HPDE6-E6E7 (cell line): ENCODE results near the gene CEP68.
A peak's percentile ranks its signal among the peaks of the same experiment; 100 is the strongest.

Experiments used
- DNase-seq: peaks from one replicate; pipeline ENCODE4 v3.0.0; 2011; ENCODE audit warnings: missing footprints; ENCODE audit errors: extremely low spot score

CEP68 gene

DNA sequence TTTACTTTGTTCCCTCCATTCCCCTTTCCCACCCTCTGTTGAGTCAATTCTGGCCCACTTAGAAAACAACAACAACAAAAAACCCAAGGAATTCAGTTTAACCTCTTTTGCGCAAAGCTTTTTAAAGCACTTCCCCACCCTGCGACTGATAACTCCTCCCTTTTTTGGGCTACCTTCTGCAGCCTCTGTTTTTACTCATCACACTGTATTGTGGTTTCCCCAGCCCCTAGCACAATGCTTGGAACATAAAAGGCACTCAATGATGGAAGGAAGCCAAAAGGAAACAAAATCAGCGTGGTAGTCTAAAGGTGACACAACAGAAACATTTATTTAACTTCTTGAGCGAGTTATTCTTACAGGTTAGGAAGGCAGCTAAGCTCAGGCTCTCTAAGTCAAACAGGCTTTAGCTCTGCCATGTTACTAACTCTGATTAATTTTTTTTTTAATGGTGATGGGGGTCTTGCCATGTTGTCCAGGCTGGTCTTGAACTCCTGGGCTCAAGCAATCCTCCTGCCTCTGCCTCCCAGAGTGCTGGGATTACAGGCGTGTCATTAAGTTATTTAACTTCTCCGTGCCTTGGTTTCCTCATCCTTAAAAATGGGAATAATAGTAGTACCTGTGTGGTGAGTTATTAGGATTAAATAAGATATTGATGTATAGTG, 1.3 kb downstream of the CEP68 start:
- DNase-seq = peak; percentile 37

DNA sequence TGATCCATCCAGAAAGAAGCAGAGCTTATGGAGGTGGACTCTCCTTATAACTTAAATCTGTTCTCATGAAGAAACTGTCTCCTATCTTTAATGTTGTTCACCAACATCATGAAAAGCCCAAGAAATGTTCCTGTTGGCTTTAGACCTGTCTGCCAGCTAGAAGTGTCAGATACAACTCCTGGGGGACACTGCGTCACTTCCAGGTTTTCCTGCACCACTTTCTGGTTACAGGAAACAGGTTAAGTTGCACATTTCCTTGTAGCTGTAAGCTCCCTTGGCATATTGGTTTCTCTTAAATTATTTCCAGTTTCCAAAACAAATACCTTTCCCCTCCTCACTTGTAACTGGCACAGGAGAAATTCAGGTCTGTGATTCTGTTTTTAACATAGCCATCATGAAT, 2.9 kb downstream of the CEP68 start:
- no peak for DNase-seq

DNA sequence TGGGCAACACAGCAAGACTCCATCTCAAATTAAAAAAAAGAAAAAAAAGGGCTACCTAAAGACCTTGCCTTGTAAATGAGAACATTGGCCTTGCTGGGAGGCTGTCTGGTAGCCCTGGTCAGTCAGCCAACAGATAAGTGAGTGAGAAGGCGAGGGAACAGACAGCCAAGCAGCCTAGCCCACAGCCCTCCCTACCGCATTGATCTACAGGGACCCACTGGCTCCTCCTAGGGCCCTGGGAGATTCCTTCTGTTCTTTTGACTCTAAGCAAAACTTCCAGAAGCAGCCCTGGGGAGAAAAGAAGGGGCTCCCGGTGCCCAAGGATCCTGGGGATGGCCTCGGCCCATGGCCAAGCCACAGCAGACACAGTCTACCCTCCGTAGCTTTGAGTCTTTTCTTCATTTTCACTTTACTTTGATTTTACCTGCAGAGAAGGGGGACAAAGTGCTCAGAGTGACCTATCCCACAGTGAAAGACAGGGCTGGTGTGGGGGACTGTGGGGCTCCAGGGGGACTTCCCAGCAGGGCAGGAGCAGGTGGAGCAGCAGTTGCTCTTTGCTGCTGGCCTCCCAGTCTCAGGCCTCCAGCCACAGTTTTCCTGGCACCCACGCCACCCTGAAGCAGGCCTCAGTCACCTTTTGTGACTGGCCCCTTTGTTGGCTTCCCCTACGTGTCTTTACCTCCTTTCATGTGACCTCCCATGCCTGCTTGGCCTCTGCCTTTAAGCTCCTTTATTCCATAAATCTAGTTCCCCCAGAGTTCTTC, 5.1 kb downstream of the CEP68 start:
- DNase-seq = no peak

DNA sequence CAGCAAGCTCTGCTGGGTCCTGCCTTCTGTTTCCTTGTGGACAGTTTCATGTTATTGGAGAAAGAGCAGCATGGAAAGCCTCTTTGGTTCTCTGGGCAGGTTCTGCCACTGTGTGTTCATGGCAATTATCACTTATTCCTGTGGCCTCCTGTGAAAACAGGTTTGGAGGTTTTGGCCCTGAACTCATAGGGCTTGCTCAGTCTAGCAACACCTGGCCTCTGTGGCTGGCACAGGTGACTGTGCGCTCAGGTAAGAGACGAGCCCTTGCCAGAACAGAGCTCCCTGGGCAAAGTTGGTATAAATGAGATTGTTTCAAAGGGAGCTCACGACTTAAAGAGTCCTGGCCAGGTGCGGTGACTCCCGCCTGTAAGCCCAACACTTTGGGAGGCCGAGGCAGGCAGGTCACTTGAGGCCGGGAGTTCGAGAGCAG, 5.7 kb downstream of the CEP68 start:
- DNase-seq = no peak

DNA sequence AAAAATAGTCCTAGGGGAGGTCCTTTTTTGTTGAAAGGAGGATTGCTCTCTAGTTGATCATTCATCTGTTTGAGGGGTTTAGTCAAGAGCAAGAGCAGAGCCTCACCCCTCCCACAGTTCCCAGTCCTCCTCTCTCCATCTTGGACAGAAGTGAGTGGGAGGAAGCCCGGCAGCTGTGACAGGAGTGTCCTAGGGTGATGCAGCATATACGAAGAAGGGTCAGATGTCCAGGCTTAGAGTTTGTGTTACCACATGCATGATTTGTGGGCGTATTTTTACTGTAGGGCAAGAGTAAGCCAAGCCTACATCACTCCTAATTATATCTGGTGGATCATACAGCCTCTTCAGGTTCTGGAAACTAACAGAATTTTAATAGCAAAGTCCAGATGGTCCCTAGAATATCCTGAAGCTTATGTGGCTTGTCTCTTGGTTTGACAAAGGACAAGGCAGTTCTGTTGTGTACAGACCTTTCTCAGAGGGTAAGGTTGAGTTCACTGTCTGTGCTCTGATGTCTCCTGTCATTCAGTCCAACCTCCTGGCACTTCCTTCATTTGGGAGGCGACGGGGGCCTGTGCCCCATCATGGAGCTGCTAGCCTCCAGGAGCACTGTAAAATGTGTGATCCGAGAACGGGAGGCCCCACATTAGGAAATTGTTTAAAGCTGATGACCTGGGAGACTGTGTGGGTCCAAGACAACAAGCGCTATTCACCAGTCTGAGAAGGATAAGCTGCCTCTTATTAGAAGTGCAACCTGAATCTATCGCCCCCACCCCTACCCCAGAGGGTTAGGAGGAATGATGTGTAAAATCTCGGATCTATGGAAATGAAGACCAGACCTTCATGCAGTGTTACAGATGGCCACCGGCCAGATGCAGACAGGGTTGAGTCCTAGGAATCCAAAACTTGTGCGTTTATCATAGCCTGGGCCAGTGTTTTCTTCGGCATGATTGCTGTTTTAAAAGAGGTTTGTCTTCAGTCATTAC, 6.9 kb downstream of the CEP68 start:
- no peak for DNase-seq

DNA sequence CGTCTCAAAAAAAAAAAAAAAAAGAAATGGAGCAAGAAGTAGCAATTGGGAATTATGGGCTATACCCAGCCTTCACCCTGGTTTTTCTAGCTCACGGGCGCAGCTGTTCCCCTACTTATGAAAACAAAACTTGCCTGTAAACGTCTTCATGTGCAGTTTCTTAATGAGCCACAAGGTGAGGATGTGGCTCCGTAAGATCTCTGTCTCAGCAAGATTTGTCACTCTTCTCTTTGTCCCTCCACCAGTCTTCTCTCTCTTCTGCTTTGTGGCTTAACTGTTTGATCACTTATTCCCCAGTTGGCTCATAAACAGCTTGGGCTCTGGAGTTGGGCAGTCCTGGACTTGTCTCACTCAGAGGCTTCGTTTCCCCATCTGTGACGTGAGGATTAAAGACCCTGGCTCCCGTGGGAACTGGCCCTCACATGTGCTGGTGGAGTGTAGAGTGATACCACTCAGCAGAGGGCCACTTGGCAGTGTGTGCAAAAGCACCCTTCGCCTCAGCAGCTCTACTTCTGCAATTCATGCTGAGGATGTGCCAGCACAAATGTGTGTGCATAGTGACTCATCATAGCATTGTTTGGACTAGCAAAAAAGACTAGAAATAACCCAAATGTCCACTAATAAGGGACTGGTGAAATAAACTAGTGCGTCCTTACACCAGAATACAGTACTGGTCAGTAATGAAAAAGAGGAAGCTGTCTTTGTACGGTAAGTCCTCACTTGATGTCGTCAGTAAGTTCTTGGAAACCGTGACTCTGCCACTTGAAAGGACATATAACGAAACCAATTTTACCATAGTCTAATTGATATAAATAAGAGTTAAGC, 8.7 kb downstream of the CEP68 start:
- peak; percentile 38 for DNase-seq

DNA sequence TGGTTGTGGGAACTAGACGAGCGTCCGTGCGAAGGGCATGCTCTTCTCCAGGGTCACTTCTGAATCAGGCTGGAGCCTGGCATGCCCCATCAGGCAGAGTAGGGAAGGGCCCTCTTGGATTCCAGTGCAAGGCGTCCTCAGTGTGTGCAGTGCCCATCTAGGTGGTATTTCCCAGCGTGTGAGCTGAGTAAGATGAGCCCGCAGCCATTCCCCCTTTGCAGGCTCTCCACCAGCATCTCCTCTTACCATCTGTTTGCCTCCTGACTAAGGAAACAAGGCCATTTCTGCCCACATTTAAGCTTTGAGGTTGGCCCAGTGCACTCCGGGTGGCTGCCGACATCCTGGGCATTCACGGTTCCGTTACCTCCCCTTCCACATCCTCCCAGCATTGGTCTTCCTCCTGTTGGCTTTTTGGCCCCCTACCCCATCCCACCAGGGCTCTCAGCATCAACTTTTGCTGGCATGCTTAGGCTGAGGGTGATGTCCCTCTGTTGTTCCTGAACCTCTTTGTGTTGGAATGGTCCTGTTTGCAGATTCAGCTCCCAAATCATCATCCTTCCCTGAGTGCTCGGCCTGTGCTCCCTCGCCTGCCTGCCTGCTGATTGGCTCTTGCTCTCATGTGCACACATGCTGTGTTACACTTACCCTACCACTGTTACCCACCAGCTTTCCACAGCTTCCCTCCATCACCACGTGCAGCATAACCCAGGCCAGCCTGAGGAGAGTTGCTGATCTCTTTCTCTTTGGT, 11.8 kb downstream of the CEP68 start:
- DNase-seq = no peak

DNA sequence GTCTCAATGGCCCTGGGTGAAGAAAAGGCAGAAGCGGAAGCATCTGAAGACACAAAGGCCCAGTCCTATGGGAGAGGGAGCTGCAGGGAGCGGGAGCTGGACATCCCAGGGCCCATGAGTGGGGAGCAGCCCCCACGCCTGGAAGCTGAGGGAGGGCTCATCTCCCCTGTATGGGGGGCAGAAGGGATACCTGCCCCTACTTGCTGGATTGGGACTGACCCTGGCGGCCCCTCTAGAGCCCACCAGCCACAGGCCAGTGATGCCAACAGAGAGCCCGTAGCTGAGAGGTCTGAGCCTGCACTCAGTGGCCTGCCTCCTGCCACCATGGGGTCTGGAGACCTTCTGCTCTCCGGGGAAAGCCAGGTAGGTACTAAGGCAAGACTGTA, 13.2 kb downstream of the CEP68 start:
- DNase-seq = no peak

DNA sequence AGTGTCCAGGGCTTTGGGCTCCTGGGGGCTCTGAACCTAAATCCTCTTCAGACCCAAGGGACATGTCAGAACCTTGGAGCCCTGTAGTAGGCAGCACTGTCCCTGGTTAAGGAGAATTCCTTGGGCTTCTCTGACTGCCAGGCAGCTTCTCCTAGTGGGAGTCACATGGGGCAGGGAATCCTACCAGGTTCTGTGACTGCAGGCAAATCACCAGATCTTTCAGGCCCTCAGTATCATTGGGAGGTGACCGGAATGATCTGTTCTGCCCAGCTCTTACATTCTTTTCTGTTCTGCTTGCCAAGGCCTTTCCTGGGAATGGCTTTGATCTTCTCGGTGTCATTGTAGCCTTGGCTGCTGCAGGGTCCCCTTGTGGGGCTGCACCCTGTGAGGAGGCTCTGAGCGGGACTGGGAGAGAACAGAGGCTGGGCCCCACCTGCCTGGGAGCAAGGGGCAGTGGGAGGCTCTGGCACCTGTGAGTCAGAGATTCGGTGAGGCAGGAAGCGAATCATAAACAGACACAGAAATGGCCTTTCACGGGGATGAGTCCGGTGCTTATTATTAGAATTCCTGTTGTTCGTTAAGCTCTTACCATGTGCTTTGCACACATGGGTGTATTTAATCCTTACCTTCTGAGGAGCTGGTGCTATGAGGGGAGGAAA, 14.1 kb downstream of the CEP68 start:
- no peak for DNase-seq

DNA sequence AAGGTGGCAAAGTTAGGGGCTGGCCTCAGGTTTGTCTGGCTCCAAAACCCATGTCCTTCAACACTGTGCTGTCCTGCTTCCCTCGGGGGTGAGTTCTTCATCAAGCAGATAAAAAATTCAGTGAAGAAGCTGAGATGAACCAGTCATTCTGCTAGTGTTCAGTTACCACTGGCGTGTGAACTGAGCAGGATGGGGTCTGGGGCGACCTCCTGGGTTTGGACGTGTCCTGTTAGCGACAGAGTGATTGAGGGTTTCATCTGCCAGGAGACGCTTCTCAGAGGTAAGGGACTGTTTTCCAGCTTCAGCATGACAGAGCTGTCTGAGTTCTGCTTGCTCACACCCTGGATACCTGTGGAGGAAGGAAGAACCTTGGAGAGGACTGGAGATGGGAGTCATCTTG, 14.6 kb downstream of the CEP68 start:
- DNase-seq = no peak

DNA sequence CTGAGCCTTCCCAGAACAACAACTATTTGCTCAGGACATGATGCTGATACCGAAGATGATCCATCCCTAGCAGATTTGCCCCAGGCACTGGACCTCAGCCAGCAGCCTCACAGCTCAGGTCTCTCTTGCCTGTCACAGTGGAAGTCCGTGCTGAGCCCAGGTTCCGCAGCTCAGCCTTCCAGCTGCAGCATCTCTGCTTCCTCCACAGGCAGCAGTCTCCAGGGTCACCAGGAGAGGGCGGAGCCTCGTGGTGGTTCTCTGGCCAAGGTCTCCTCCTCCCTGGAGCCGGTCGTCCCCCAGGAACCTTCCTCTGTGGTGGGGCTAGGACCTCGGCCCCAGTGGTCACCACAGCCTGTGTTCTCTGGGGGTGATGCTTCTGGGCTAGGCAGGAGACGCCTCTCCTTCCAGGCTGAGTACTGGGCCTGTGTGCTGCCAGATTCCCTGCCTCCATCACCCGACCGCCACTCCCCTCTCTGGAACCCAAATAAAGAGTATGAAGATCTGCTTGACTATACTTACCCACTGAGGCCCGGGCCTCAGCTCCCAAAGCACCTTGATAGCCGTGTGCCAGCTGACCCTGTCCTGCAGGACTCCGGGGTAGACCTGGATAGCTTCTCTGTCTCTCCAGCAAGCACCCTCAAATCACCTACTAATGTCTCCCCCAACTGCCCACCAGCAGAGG, 15.4 kb downstream of the CEP68 start:
- no peak for DNase-seq

DNA sequence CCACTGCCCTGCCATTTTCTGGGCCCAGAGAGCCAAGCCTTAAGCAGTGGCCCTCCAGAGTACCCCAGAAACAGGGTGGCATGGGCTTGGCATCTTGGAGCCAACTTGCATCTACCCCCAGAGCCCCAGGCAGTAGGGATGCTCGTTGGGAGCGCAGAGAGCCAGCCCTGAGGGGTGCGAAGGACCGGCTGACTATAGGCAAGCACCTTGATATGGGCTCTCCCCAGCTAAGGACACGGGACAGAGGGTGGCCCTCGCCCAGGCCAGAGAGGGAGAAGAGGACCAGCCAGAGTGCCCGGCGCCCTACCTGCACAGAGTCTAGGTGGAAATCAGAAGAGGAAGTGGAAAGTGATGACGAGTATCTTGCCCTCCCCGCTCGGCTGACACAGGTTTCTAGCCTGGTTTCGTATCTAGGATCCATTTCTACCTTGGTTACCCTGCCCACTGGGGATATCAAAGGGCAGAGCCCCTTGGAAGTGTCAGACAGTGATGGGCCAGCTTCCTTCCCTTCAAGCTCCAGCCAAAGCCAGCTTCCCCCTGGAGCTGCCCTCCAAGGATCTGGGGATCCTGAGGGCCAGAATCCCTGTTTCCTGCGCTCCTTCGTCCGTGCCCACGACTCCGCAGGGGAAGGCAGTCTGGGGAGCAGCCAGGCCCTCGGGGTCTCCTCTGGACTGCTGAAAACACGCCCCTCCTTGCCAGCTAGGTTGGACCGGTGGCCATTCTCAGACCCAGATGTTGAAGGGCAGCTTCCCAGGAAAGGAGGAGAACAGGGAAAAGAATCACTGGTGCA, 16.2 kb downstream of the CEP68 start:
- DNase-seq = no peak

DNA sequence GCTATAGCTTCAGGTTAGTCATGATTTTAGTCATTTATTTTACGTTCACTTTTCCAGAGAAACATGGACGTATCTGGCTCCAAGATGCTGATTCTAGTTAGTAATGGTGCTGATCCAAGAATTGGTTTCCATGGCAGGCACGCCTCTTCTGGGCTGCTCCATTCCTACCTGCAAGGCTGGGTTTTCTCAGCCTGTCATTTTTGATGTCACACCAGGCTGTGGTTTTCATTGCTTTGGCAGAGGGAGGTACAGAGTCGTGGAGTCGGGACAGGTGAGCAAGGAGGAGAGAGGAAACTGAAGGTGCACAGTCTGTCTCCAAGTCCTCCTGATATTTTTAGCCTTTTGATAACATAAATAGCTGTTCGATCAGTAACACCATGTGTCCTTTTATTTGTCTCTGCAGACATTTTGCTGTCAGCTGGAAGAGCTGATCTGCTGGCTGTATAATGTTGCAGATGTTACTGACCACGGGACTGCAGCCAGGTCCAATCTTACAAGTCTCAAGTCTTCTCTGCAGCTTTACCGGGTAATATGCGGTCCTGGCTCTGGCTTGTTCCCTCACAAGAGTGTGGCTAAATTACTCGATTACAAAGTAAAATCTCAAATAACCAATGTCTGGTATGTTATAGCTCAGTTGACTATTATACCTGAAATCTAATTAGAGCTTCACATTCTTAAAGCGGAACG, 17.8 kb downstream of the CEP68 start:
- DNase-seq = no peak

DNA sequence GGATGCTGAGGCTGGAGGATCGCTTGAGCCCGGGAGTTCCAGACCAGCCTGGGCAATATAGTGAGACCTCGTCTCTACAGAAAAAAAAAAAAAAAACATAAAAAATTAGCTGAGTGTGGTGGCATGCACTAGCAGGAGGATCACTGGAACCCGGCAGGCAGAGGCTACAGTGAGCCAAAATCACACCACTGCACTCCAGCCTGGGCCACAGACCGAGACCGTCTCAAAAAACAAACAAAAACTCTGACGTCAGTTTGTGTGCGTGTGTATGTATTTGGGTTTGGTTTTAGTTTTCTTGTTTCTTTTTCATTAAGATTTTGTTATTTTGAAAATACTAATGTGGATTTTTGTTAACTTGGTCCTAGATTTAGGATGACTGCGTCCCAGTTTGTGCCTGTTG, 19.0 kb downstream of the CEP68 start:
- DNase-seq = no peak

DNA sequence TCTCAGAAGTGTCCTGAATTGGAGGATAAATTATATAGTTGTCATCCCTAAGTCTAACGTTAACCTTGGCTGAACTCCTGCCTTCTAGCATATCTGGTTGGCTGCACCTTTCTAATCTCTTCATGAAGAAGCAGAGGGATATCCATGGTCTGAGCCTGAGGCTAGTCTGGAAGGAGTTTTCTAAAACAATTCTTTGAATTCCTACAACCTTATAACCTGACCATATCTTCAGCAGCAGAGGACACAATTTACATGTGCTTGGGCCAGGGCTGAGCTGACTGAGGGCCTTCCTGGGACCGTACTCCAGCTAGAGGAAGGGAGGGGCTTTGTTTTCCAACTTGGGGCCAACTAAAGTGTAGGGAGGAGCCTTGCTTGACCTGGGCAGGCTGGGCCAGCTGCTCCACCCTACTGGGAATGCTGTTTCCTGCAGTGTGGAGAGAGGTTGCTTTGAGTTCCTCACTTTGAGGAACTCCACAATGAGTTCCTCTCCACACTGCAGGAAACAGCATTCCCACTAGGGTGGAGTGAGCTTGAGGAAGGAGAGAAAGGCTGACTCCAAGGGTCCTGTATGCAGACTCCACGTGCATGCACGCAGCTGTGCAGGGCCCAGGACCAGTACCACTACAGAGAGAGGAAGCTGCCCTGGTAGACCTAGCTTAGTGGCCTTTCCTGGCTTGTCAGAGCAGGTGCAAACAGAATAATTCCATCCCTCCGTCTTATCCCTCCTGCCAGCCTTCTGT, 19.6 kb downstream of the CEP68 start:
- no peak for DNase-seq

DNA sequence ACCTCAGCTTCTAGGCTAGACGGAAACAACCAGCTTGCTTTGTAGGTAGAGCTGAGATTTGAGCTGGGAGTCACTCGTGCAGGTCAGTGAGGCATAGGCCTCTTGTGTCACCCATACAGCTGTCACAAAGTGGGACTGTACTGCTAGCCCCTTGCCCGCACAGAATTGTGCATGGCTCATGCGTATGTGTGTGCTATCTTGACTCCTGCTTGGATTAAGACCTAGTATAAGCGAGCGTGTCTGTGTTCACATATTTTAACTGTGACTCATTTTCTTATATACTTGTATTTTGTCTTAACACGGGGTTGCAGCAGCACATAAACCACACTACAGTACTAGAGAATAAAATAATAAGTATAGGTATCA, 20.1 kb downstream of the CEP68 start:
- no peak for DNase-seq

DNA sequence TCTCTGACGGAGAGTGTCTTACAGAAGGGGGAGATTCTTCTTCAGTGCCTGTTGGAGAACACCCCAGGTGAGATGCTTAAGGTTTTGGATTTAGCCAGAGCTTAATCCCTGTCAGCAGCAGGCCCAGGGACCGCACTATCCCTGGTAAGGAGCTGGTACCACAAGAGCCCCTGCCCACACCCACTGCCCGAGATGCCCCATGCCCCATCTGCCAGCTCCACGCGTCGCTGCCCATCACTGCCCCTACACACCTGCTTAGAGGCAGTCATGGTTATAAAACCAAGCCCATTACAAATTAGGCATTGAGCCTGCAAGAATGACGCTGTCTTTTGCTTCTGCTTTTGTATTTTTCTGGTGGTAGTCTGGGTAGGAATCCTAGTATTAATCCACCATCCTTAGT, 21.7 kb downstream of the CEP68 start:
- DNase-seq = no peak

DNA sequence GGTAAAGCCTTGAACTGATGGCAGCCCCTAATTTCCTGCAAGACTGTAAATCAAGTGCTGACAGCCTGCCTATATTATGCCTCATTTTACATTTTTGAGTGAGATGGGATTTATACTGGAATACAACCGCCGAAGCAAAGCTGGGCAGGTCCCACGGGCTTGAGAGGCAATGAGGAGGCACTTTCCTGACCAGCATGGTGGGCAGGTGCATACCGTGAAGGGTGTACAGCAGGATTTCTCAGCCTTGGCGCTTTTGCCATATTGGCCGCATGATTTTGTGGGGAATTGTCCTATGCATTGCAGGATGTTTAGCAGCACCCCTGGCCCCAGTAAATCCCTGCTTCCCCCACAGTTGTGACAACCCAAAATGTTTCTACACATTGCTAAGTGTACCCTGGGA, 22.8 kb downstream of the CEP68 start:
- DNase-seq = no peak
